GM21447 (cell line): ENCODE data around the gene TRAPPC4.
A peak's percentile ranks its signal among the peaks of the same experiment; 100 is the strongest.
"Not testable (repeated sequence)": the region's sequence is repeated elsewhere in the genome, so short reads cannot be mapped to it uniquely, and the experiment has no call there.

Experiments used
- ATAC-seq: cut with Tn5 transposase; IDR thresholded peaks from one replicate; pipeline ENCODE4 v1.9.1; 2021; ENCODE audit not compliant: unreplicated experiment

Gene TRAPPC4

DNA sequence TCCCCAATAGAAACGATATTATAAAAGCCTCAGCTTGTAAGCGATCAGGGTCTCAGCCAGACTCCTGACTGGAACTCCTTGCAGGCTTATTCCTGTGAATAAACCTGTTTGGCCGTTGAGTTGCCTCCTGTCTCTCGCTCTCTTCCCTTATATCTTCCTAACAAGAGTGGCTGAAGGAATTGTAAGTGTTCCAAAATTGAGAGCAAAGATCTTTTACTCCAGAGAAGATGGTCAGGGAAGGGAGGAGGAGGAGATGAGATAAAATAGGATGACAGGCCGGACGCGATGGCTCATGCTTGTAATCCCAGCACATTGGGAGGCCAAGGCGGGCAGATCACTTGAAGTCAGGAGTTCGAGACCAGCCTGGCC, 13.3 kb downstream of the TRAPPC4 start:
- no peak for ATAC-seq

DNA sequence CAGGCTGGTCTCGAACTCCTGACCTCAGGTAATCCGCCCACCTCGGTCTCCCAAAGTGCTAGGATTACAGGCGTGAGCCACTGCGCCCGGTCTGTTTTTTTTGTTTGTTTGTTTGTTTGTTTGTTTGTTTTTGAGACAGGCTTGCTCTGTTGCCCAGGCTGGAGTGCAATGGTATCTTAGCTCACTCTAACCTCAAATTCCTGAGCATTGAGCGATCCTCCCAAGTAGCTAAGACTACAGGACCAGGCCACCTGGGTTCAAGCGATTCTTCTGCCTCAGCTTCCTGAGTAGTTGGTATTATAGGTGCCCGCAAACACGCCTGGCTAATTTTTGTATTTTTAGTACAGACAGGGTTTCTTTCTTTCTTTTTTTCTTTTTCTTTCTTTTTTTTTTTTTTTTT, 14.9 kb downstream of the TRAPPC4 start:
- not testable (repeated sequence) for ATAC-seq

DNA sequence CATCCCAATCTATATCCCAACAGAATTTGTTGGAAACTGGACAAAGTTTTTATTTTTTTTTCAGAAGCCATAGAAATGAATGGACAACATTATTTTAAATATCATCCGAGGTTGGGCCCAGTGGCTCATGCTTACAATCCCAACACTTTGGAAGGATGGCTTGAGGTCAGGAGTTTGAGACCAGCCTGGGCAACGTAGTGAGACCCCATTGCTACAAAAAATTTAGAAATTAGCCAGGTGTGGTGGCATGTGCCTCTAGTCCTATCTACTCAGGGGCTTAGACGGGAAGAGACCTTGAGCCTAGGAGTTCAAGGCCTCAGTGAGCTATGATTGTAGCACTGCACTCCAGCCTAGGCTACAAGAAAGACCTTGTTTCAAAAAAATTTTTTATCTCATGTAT, 16.2 kb downstream of the TRAPPC4 start:
- no peak for ATAC-seq

DNA sequence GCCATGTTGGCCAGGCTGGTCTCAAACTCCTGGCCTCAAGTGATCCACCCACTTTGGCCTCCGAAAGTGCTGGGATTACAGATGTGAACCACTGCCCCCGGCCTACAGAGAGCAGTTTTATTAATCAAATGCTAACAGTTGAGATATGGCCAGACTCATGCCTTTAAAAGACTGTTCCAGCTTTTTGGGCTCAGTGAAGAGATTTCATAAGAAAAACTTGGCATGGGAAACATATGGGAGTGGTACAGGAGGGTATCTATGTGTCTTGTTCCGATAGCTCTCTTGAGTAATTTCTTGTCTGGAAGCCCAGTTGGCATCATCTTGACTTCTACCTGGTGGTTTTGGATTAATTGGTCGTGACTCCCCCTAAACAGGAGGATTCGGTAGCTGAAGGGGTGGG, 20.3 kb downstream of the TRAPPC4 start:
- ATAC-seq: no peak

DNA sequence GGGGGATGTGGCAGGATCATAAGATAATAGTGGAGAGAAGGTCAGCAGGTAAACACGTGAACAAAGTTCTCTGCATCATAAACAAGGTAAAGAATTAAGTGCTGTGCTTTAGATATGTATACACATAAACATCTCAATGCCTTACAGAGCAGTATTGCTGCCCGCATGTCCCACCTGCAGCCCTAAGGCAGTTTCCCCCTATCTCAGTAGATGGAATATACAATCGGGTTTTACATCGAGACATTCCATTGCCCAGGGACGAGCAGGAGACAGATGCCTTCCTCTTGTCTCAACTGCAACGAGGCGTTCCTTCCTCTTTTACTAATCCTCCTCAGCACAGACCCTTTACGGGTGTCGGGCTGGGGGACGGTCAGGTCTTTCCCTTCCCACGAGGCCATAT, 20.9 kb downstream of the TRAPPC4 start:
- ATAC-seq: not testable (repeated sequence)

DNA sequence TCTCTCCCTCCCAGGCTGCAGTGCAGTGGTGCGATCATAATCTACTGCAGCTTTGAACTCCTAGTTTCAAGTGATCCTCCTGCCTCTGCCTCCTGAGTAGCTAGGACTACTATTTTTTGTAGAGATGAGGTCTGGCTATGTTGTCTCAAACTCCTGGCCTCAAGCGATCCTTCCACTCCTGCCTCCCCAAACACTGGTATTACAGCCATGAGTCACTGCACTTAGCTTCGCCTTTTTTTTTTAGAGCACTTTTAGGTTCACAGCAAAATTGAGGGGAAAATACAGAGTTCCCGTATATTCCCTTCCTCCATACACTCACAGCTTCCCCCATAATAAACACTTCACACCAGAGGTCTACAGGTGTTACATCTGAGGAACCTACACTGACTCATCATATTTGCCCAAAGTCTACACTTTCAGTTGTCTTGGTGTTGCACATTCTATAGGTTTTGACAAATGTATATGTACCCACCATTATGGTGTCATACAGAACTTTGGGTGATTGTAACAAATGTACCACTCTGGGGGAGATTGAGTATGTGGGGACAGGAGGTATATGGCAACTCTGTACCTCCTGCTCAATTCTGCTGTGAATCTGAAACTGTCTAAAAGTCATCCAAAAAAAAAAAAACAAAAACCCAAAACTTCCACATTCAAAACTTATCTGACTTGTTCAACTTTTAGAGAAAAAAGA, 23.4 kb downstream of the TRAPPC4 start:
- ATAC-seq: no peak

DNA sequence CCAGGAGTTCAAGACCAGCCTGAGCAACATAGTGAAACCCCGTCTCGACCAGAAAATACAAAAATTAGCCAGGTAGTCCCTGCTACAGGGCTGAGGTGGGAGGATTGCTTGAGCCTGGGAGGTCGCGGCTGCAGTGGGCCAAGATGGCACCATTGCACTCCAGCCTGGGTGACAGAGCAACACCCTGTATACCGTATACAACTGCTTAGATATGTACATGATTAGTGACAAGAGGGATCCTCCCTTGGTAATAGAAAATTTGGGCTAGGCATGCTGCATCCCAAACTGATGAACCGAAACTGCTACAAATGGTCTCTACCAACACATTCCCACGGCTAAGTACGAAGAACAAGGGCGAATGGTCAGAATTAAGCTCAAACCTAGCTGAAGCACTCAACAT, 24.4 kb downstream of the TRAPPC4 start:
- no peak for ATAC-seq

DNA sequence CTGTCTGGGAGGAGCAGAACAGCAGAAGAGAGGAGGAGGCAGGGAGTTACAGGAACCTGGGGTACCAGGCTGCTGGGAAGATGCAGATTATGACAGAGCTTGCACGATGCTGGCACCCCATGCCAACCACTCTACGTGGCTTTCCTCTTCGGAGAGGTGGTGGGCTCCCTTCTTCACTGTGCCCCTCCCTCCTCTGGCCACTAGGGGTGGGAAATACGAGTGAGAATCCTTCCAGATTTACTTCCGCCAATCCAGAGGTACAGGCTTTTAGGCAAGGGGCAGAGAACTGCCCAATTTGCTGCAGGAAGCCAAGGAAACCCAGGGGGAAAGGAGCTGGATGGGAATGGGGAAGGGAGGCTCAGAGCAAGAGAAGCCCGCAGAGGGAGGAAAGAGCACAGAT, 26.1 kb downstream of the TRAPPC4 start:
- ATAC-seq: no peak

DNA sequence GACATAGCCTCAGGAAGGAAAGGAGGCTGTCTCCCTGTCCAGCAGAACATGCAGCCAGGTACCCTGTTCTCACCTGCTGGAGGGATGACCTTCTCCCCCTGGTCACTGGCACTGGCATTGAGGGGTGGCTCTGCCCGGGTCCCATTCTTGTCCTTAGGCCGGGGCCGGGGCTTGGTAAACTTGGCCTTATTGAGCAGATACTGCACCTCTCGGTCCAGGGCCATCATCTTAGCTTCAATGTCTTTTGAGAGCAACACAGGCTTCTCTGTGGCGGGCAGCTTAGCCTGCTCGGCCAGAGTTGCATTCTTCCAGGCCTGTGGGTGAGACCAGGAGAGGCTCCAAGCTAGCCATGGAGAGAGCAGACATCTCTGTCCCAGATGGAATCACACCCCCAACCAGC, 27.9 kb downstream of the TRAPPC4 start:
- no peak for ATAC-seq

DNA sequence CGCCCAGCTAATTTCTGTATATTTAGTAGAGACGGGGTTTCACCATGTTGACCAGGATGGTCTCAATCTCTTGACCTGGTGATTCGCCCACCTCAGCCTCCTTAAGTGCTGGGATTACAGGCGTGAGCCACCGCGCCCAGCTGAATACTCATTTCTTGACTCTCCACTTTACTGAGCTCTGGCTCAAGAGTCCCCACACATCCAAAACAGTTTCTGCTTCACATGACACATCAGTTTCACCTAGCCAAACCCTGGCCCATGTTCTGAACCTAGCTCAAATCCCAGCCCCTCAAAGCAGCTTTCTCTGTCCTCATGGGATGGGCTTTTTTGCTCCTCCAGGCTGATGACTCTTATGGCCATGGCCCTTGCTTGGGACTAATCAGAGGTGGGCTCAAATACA, 28.6 kb downstream of the TRAPPC4 start:
- ATAC-seq: no peak

DNA sequence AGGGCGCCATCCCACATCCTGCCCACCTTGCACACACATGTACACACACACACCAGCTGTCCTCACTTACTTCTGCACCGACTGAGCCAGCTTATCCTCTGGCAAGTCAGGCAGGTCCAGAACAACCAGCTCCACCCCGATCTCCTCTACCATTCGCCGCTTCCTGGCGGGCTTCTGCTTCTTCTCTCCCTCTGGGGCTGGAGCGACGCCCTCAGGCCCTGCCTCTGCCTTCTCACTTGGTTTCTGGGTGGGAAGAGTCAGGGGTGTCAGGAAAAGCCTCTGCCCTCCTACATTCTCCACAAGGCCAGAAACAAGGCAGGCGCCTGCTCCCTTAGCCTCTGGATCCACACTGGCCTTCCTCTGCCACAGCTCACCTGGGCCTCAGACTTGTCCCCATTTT, 30.1 kb downstream of the TRAPPC4 start:
- no peak for ATAC-seq

DNA sequence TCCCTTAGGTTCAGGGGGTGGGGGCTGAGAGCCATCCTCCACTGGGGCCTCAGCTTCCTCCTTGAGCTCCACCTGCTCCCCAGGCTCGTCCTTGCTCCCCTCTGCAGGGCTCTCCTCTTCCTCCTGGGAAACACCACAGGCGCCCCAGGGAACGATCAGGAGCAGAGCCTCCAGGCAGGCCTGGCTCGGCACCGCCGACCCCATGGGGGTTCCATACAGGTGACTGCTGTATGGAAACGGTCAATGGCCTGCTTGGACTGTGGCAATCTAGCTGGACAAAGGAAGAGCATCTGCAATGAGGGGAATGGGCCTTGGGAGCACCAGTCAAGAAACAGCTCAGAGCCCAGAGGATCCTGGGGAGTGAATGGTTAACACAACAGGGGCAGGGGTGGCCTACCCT, 30.5 kb downstream of the TRAPPC4 start:
- ATAC-seq: no peak

DNA sequence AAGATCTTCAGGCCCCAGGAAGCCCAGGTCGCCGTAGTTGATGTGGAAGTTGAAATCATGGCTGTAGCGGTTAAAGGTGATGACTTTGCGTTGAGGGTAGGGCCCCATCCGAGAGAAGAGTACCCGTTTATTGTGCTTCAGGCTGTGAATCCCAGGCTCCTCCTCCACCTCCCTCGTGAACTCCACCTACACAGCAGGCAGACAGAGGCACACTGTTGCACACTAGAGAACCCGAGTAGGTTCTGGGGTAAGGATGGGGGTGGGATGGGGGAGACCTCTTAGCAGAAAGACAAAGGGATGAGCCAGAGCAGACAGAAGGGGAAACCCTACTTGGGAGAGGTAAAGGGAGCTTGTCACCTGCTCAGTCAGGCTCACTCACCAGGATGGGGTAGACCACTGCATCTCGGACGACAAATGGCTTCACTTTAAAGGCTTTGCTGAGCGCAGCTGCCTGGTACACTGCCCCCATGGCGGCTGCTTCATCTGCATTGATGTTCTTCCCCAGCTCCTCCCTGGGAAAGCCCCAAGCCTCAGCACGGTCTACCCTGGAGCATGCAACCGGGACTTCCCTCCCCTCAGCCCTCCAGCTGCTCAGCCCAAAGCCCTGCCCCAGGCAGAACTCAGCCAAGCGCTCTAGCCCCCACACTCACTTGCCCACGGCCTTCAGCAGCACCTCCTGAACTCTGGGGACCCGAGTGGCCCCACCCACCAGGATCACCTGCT, 33.0 kb downstream of the TRAPPC4 start:
- ATAC-seq: peak; percentile 61

DNA sequence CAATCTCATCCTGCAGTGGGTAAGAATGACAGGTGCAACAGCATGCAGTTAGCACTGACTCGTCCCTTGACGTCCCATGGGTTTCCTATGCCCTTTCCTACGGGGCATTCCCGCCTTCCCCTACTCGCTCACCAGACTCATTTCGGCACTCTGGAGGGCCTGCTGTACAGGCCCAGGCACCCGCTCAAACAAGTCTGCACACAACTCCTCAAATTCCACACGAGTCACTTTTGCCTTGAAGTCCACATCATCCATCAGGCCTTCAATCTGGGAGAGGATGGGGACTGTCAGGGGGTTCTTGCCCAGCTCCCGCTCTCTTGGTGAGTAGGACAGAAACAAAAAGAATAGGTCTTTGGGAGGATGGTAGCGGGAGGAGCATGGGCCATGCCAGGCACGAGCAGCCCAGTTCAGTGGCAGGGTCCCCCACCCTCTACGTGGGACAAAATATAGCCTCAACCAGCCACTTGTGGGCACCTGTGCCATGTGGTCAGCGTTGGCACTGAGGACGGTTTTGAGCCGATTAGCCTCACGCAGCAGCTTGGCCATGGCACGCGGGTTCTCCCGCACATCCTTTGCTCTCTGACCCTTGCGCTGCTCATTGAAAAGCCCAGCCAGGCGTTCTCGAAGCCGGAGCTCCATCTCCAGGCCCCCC, 33.7 kb downstream of the TRAPPC4 start:
- ATAC-seq: peak; percentile 8

DNA sequence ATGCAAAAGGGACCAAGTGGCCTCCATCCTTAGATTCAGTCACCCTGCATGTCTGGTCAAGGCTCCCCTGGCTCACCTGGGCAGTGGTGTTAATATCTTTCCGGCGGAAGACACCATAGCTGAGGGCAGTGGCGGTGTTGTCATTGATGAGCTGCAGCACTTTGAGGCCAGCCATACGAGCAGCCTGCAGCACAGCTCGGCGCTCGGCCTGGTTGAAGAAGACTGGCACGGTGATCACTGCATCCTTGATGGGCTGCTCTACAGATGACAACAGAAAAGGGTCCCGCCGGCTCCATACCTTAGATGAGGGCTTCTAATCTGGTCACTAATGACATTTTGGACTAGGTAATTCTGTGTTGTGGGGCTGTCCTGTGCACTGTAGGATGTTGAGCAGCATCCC, 35.9 kb downstream of the TRAPPC4 start:
- ATAC-seq: no peak

DNA sequence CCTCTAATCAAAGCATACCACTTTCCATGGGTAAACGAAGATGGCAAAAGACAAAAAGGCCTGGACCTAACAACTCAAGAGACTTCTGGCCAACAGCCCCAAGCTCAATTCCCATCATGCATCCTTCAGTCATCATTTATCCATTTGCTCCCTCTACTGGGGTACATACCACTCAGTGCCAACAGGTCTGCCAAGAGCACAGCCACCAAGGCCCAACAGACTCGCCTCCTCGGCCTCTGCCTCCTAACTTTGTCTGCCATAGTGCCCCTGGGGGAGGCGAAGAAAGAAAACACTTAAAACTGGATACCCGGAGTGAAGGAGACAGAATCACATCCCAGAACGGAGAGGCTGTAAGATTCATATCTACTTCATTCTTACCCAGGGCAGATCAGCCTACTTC, 37.3 kb downstream of the TRAPPC4 start:
- no peak for ATAC-seq

DNA sequence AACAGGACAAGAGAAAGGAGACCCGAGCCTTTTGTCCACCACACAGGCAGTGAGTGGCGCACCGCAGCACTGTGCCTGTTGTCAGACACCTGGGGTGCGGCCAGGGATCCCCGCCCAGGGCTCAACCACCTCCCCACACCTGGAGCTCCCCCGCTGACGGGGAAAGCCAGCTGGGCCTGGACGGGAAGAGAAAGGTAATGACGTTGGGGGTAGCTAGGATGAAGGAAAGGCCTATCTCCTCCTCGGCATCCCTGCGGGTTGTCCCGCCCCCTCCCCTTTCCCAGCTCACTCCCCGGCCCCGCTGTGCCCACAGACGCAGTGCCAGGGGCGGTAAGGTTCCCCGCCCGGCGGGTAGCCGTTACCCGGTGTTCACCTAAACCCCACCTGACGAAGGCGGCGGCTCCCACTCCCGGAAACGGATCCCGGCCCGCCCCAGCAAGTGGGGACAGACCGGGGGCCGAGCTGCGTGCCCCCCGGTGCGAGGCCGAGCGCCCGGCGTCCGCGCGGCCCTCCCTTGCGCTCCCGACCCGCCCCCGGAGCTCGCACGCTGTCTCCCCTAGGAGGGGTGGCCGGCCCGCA, 37.9 kb downstream of the TRAPPC4 start:
- ATAC-seq: no peak

DNA sequence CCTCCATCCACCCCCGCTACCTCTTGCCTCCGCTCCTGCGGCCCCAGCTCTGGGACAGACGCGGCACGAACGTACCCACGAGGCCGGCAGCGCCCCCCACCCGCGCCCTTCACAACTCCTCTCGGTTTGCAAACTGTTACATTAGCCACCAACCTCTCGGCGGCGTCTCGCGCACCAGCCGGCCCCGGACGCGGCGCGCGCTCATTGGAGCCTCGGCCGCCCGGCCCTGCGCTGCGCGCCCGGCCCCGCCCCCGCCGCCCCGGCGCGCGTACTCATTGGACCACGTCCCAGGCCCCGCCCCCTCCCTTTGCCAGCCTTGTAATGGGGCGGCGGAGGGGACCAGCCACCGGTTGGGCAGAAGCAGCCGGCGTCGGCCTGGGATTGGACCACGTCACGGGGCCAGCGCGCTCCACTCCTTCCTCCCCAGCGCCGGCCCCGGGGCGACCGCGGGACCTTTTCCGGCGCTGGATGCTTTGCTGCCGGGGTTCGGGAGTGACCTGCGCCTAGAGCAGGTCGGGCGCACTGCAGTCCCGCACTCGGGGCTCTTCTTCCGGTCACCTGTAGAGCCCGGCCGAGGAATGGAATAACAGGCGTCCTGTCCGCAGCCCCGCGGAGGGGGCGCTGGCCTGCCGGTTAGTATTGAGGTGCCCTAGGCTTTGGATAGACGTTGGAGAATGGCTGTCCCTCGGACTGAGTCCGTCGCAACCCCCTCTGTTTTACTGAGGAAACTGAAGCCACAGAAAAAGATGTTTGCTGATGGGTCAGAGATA, 38.6 kb downstream of the TRAPPC4 start, which contains the start of gene HYOU1:
TSS of gene HYOU1 (minus strand) at position 206 of the 770 bp plus-strand sequence. CDS start 1,045 bp downstream, outside the sequence.
- peak; percentile 88 for ATAC-seq

DNA sequence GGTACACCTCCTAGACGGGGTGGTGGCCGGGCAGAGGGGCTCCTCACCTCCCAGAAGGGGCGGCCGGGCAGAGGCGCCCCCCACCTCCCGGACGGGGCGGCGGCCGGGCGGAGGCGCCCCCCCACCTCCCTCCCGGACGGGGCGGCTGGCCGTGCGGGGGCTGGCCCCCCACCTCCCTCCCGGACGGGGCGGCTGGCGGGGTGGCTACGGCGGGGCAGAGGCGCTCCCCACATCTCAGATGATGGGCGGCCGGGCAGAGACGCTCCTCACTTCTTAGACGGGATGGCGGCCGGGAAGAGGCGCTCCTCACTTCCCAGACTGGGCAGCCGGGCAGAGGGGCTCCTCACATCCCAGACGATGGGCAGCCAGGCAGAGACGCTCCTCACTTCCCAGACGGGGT, 40.6 kb downstream of the TRAPPC4 start:
- ATAC-seq: not testable (repeated sequence)

DNA sequence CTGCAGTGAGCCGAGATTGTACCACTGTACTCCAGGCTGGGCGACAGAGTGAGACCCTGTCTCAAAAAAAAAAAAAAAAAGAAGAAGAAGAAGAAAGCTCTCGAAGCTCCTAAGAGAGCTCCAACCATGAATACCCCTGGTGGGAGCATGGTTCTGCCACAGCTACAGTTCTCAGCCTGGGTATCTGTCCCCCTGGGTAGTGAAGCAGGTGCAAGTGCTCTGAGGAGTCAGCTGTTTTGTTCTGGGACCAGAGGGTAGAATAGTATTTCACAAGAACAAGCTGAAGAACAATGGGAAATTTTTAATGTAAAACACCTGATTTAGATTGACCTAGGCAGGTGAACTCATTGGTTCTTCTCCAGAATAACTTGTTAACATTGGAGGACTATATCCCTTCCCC, 42.7 kb downstream of the TRAPPC4 start:
- ATAC-seq: no peak

DNA sequence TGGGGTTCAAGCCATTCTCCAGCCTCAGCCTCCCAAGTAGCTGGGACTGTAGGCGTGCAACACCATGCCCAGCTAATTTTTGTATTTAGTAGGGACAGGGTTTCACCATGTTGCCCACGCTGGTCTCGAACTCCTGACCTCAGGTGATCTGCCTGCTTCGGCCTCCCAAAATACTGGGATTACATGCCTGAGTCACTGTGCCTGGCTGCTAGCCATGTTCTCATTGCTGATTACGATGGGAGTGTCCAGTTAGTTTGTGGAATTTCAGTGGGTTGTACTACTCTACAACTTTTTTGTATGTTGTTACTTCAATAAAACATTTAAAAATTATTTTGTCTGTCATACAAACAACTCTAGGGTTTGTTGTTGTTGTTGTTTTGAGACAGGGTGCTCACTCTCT, 44.2 kb downstream of the TRAPPC4 start:
- no peak for ATAC-seq
